K562 (cell line): Measurements from ENCODE around the gene SLC26A8. TPM values are rescaled to one million over a fixed set of nuclear protein-coding genes. Genes with fewer than 3 reads are reported as not detected.
"Not testable (repeated sequence)": the region's sequence is repeated elsewhere in the genome, so short reads cannot be mapped to it uniquely, and the experiment has no call there.

Source experiments
- ATAC-seq: fragments of 200-7000 bp; cut with Tn5 transposase; 3 replicates; pipeline ENCODE4 v1.9.1; 2020; ENCODE audit warnings: moderate library complexity
- BruUV-seq: library from RNA; stranded (reverse); fragments of 400-500 nt; replicated peaks from 2 replicates; lab custom pipeline; 2021; lab: Mats Ljungman, UMichigan
- CTCF ChIA-PET: fragments of 300-600 bp; formaldehyde crosslinking; extraction: SDS; loops from one replicate; lab custom pipeline; 2021; ENCODE audit warnings: low intra/inter-chr PET ratio; lab: Yijun Ruan, JAX
- POLR2A ChIA-PET: fragments of 300-600, 350-650 bp; sonication (Branson Sonifier 250); formaldehyde crosslinking; extraction: SDS; loops from one replicate; lab custom pipeline; 2021; ENCODE audit warnings: antibody characterized with exemption, inconsistent platforms; lab: Yijun Ruan, JAX
- DNase-seq, 4 experiments: peaks; one replicate each; pipeline versions ENCODE4 v3.0.0 to v3.0.0-alpha.2; 2011 to 2018; ENCODE audit warnings: low spot score in 3 of 4, mixed read lengths in 3 of 4; ENCODE audit errors: extremely low read depth in 1 of 4
- FAIRE-seq: peaks from 2 replicates; lab custom pipeline; 2011; peaks lifted over from hg19 to GRCh38; lab: Jason Lieb, UNC
- H2AFZ ChIP-seq: 2 replicates; pipeline ENCODE4 v1.6.0; 2011; ENCODE audit warnings: low read depth, low read length, control low read depth, inconsistent platforms
- H3K27ac ChIP-seq: fragments of 200-600 bp; 3 replicates; pipeline ENCODE4 v1.8.0; 2011; ENCODE audit warnings: low read depth, mild to moderate bottlenecking, control low read depth, inconsistent platforms, low read length, moderate library complexity, mixed read lengths; ENCODE audit errors: extremely low read depth
- H3K27me3 ChIP-seq, 2 experiments: fragments of 300-600 bp in 1 of 2; 2 replicates in 1 of 2; 3 replicates in 1 of 2; pipeline versions ENCODE4 v1.6.0 to v1.8.0; 2011; ENCODE audit warnings: inconsistent platforms in 2 of 2, low read length in 2 of 2, mild to moderate bottlenecking in 1 of 2, mixed read lengths in 1 of 2, moderate library complexity in 1 of 2; ENCODE audit not compliant: control insufficient read depth in 2 of 2, insufficient read depth in 2 of 2
- H3K36me3 ChIP-seq: fragments of 300-600 bp; 3 replicates; pipeline ENCODE4 v1.8.0; 2011; ENCODE audit warnings: mild to moderate bottlenecking, low read length, inconsistent platforms; ENCODE audit not compliant: control insufficient read depth, insufficient read depth
- H3K4me1 ChIP-seq, 2 experiments: fragments of 200-600 bp in 1 of 2; replicated peaks in 1 of 2; 2 replicates in 1 of 2; 3 replicates in 1 of 2; pipeline versions ENCODE4 v1.5.1 to v1.8.0; 2011; ENCODE audit warnings: inconsistent platforms in 2 of 2, low read length in 2 of 2, mild to moderate bottlenecking in 1 of 2, mixed read lengths in 1 of 2, moderate library complexity in 1 of 2; ENCODE audit not compliant: control insufficient read depth in 2 of 2, insufficient read depth in 2 of 2
- H3K4me2 ChIP-seq: 2 replicates; pipeline ENCODE4 v1.6.1; 2011; ENCODE audit warnings: low read length, control low read depth, inconsistent platforms, mixed read lengths; ENCODE audit not compliant: insufficient read depth
- H3K4me3 ChIP-seq: fragments of 200-600 bp; sonication (generic), shearing (Covaris generic); 2 replicates; pipeline ENCODE4 v1.5.1; 2016; ENCODE audit warnings: control low read depth, inconsistent platforms
- H3K79me2 ChIP-seq: fragments of 200-600 bp; 3 replicates; pipeline ENCODE4 v1.8.0; 2011; ENCODE audit warnings: low read length, inconsistent platforms; ENCODE audit not compliant: control insufficient read depth, insufficient read depth
- H3K9ac ChIP-seq, 2 experiments: 2 replicates each; pipeline versions ENCODE4 v1.6.0 to v1.6.1; 2011; ENCODE audit warnings: low read depth in 2 of 2, low read length in 2 of 2, control low read depth in 1 of 2, inconsistent platforms in 1 of 2, mild to moderate bottlenecking in 1 of 2, mixed read lengths in 1 of 2; ENCODE audit not compliant: insufficient read depth in 1 of 2
- H3K9me1 ChIP-seq: one replicate; pipeline ENCODE4 v1.6.0; 2011; ENCODE audit warnings: inconsistent platforms, mild to moderate bottlenecking, low read length, moderate library complexity; ENCODE audit not compliant: control insufficient read depth, insufficient read depth
- H3K9me3 ChIP-seq: replicated peaks from 2 replicates; pipeline ENCODE4 v1.5.1; 2011; ENCODE audit warnings: low read depth, low read length, inconsistent platforms; ENCODE audit not compliant: control insufficient read depth, insufficient read depth
- H4K20me1 ChIP-seq: replicated peaks from 2 replicates; pipeline ENCODE4 v1.6.1; 2011; ENCODE audit warnings: low read length, inconsistent platforms, mixed read lengths; ENCODE audit not compliant: control insufficient read depth, insufficient read depth
- CHD2 ChIP-seq: IDR thresholded peaks from 2 replicates; pipeline ENCODE4 v1.6.1; 2011; ENCODE audit warnings: low read depth, low read length
- TRIM24 ChIP-seq, 2 experiments: fragments of 450-650 bp; IDR thresholded peaks; 2 replicates each; pipeline ENCODE4 v1.6.1; 2016
- WGBS: fragments of 100-300 bp; shearing (Covaris generic); methylation state at CpG from one replicate; pipeline ENCODE4 v1.1.6; 2016; ENCODE audit warnings: low coverage, mixed read lengths; ENCODE audit not compliant: insufficient coverage; ENCODE audit errors: missing lambda C conversion rate; 5-methylcytosine and 5-hydroxymethylcytosine counted together
- in situ Hi-C: fragments of 300-500 bp; cut with MboI; formaldehyde crosslinking; loops from 4 replicates; pipeline ENCODE4 v1.15.0; 2018; ENCODE audit warnings: inconsistent platforms, mixed read lengths
- intact Hi-C: fragments of 100-400 bp; cut with micrococcal nuclease; formaldehyde crosslinking; loops from 2 replicates; pipeline ENCODE4 v1.14.2; 2022
- polyA plus RNA-seq, 8 experiments: library from polyadenylated mRNA; depleted of rRNA in 4 of 8; stranded (reverse) in 5 of 8; unstranded in 3 of 8; fragments of >200 nt; fragmentation: Nextera tagmentation in 2 of 8; fragmentation: Illumina TruSeq in 1 of 8; extraction: Ambion mirVana in 2 of 8; extraction: Trizol in 1 of 8; gene quantifications; 2 replicates each; pipeline versions ENCODE4 v1.2.1 to v1.2.3, GENCODE V29; 2011 to 2014; ENCODE audit warnings: inconsistent platforms in 1 of 8, missing spikeins in 1 of 8
- total RNA-seq, 7 experiments: library from RNA; depleted of rRNA in 6 of 7; stranded (reverse); fragments of >200 nt in 6 of 7; fragmentation: Illumina TruSeq in 2 of 7; extraction: Trizol in 2 of 7; gene quantifications; 2 replicates each; pipeline versions ENCODE4 v1.2.1 to v1.2.3, GENCODE V29; 2011 to 2021; ENCODE audit warnings: low replicate concordance in 1 of 7
- TF ChIP-seq, protein P1 (sequence below), 3 experiments: IDR thresholded peaks in 2 of 3; conservative IDR thresholded peaks in 1 of 3; 2 replicates each; pipeline ENCODE4 v1.5.1; 2011 to 2012; ENCODE audit warnings: low read length in 3 of 3, mild to moderate bottlenecking in 3 of 3, control low read depth in 2 of 3, improper control_type of control experiment in 1 of 3, inconsistent platforms in 1 of 3, low read depth in 1 of 3, mixed read lengths in 1 of 3, moderate library complexity in 1 of 3; ENCODE audit not compliant: insufficient read depth in 2 of 3

SLC26A8 gene
- total and polyA plus RNA-seq, 9 of the 15 experiments (the other 6 are each of a cell fraction or from before 2014, with no cell fraction given): not detected

- ATAC-seq, POLR2A ChIA-PET, CTCF ChIA-PET, H3K4me1 ChIP-seq, in situ Hi-C loops, FAIRE-seq, H3K36me3 ChIP-seq, H2AFZ ChIP-seq, H3K9ac ChIP-seq, H3K79me2 ChIP-seq, DNase-seq, H3K27ac ChIP-seq, H3K4me2 ChIP-seq, H3K9me1 ChIP-seq, H3K4me3 ChIP-seq, H4K20me1 ChIP-seq, H3K27me3 ChIP-seq, intact Hi-C loops, BruUV-seq, H3K9me3 ChIP-seq: not testable (repeated sequence)
- TF ChIP-seq, protein P1, sequence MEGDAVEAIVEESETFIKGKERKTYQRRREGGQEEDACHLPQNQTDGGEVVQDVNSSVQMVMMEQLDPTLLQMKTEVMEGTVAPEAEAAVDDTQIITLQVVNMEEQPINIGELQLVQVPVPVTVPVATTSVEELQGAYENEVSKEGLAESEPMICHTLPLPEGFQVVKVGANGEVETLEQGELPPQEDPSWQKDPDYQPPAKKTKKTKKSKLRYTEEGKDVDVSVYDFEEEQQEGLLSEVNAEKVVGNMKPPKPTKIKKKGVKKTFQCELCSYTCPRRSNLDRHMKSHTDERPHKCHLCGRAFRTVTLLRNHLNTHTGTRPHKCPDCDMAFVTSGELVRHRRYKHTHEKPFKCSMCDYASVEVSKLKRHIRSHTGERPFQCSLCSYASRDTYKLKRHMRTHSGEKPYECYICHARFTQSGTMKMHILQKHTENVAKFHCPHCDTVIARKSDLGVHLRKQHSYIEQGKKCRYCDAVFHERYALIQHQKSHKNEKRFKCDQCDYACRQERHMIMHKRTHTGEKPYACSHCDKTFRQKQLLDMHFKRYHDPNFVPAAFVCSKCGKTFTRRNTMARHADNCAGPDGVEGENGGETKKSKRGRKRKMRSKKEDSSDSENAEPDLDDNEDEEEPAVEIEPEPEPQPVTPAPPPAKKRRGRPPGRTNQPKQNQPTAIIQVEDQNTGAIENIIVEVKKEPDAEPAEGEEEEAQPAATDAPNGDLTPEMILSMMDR (IDR thresholded peaks at IDR 0.05 in 2 of 3, conservative IDR thresholded peaks at IDR 0.05 in 1 of 3; ENCODE audit: insufficient read depth in 2 of 3, low read depth in 1 of 3, low read length in 3 of 3): 0 out of 6 replicates have a peak, but pooled peaks of 1 of the 3 experiments have one; percentile 11
- TF ChIP-seq CHD2 (peak; percentile 55; the same call in 1 of the 2 replicates), TRIM24 (IDR thresholded peaks at IDR 0.05) (0 out of 4 replicates have a peak, but pooled peaks of 1 of the 2 experiments have one; percentile 13)
- WGBS: 9% methylated on average over 5 of the region's 5 CpGs
These were observed 85.2 kb downstream of the SLC26A8 start for GRCh38 chr6:35939259-35939658.
